GM19397 (cell line): Measurements from ENCODE around the gene PLB1.

Experiments
- ATAC-seq: cut with Tn5 transposase; IDR thresholded peaks from one replicate; pipeline ENCODE4 v1.9.1; 2021; ENCODE audit warnings: mild to moderate bottlenecking, moderate library complexity; ENCODE audit not compliant: unreplicated experiment

PLB1 gene

GRCh38 chr2:28637066-28638047, 141.5 kb downstream of the PLB1 start:
- no peak for ATAC-seq

- ATAC-seq, result no peak
Observed at GRCh38 chr2:28638102-28638501, 142.2 kb downstream of the PLB1 start.

GRCh38 chr2:28639092-28639691, 143.3 kb downstream of the PLB1 start:
- no peak for ATAC-seq

DNA sequence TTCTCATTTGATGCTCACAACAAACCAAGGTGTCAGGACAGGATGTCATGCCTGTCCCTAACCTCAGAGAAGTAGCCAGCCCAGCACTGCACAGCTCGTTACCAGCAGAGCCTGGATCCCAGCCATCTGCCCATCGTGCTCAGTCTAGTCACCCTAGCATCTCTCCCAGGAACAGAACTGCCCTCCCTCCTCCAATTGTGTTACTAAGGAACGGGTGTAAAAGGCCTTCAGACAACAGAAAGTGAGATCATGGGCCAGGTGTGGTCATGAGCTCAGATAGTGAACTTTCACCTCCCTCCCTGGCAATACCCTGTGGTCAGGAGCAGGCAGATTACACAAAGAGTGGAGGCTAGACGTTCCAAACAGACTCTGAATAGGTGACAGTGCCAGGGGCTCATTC, 144.0 kb downstream of the PLB1 start:
- no peak for ATAC-seq

- ATAC-seq, result no peak
Observed at GRCh38 chr2:28640260-28640907, 144.5 kb downstream of the PLB1 start.

- no peak for ATAC-seq
Observed at GRCh38 chr2:28640908-28641300, 145.0 kb downstream of the PLB1 start.

GRCh38 chr2:28642796-28643195, 146.9 kb downstream of the PLB1 start:
- no peak for ATAC-seq

DNA sequence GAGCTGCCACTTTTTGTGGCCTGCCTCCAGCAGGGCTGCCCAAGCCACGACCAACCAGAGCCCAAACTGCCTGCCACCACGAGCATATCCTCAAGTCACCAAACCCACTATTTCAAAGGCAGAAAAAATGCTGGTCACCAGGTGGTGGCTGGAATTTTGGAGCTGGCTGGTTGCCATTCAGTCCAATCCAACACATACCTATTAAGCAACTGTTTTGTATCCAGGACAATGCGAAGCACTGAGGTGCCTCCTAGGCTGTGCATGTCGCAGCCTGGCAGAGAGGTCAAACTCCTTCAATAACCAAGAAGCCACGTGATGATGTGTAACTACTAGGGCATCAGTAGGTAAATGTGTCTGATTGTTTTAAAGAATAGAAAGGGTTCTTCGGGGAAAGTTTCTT, 147.5 kb downstream of the PLB1 start:
- ATAC-seq, result no peak

GRCh38 chr2:28643911-28644334, 148.1 kb downstream of the PLB1 start:
- no peak for ATAC-seq

DNA sequence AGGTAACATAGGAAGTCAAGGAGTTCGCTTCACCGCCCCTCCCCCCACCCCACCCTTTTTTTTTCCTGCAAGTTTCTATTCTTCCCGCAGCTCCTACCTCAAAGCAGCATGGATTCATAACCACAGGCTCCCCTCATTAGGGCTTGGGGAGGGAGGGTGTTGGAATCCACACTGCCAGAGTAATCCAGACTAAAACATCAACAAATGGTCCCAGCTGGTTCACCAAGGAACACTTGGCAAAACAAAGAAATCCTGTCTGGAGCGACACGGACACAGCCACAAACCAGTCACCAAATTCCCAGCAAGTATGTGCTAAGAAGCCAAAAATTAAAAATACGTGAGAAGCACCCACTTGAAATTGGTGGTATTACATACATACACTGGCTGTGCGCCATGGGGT, 148.9 kb downstream of the PLB1 start:
- ATAC-seq, result no peak

GRCh38 chr2:28645553-28645952, 149.7 kb downstream of the PLB1 start:
- no peak for ATAC-seq

GRCh38 chr2:28647682-28648081, 151.8 kb downstream of the PLB1 start:
- no peak for ATAC-seq

GRCh38 chr2:28648147-28648546, 152.3 kb downstream of the PLB1 start:
- no peak for ATAC-seq

GRCh38 chr2:28648671-28649395, 153.0 kb downstream of the PLB1 start:
- ATAC-seq, result no peak

DNA sequence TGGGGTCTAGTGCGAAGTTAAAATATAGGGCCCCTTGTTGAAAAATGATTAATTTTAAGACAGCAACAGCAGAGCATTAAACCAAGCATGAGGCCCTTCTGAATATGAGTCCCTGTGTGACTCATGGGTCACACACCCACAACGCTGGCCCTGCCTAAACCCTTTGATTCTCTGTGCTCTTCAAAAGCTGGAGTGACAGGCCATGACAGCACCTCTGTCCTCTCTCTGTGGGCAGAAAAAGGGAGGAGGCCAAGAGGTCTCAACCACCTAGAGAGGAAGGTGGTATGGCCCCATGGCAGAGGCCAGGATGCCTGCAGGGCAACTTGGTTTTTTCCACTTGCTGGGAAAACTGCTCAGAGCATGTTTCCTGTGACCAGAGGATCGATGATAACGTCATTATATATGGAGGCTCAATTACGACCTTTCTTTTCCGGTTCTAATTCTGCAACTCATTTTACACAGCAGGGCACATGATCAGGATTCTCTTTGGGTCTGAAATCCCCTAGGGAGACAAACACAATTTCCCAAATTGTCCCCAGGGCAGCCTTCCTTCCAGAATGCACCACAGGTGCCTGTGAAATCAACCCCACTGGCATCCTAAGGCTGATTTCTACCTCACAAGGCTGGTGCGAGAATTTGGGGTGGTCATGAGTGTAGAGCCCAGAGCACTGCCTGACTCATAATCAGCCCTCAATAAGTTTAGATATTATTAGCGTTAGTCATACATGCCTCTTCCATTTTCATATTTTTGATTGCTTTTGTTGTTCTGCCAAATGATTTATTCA, 153.8 kb downstream of the PLB1 start:
- ATAC-seq, result no peak

DNA sequence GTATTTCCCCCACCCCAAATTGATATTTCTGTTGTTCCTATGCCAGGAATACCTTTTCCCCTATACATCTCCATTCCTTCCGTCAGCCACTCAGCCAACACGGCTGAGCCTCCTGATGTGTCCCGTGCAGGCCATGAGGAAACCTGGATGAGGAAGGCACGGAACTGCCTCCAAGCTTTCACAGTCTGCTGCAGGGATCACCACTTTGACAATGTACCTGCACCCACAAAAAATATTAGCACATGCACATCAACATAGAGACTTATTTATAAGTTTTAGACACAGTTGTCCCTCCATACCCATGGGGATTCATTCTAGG, 154.4 kb downstream of the PLB1 start:
- no peak for ATAC-seq

- ATAC-seq, result no peak
Observed at GRCh38 chr2:28652217-28652616, 156.4 kb downstream of the PLB1 start.

DNA sequence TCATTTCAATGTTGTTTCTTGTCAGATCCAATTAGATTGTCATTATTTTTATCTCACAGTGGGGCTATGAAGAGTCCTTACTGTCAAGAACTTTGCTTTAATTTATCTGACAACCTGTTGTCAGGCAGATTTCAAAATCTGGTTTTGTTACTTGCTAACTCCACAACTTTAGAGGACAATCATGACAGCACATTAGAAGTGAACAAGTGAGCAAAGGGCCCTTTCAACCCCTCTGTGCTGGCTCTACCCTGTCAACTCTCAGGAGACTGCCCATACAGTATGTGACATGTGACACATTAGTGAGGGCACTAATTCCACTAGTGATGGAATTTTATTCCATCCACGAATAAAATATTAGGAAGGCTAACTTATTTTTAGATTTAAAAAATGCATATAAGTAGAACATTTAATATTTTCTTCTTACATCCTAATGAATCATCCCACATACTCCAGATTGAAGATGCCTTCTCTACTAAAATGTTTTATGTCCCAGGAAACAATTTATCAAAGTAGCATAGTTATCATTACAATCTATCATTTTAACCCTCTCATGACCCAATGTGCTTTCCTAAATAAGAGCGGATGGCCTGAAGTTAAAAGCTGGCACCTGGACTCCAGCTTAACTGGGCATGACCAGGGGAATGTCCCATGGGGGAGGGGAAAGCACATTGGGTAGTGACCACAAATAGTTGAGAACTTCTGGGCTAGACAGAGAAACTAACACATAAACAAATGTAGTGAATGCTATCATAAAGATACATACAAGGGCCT, 158.2 kb downstream of the PLB1 start:
- ATAC-seq, result no peak

DNA sequence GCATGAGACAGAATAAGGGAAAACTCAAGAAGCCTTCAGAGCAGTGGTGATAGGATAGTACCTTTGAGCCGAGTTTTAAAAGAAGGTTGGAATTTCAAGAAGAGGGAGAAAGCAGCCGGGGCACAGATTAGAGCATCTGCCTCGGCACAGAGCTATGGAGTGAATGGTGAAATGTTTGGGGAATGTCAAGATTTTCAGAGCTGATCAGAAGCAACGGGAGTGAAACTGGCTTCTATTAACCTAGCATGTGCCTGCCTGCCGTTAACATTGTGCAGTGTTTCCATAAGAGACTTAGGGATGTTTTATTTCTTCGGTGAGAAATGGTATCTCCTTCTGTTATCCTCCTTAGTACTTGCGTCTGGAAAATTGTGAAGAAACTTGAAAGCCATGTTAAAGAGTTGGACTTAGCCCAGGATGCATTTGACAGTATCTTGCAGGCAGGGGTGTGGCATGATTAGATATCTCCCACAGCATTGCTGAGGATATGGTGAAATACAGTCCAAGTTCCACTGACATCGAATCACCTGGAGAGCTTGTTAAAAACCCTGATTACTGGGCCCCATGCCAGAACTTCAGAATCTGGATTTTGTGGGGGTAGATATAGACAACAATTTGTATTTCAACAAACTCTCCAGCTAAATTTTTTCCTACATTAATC, 158.9 kb downstream of the PLB1 start:
- ATAC-seq, result no peak
